Measurements from ENCODE around the gene PRDM5.

PRDM5 gene

GRCh38 chr4:120821977-120822376 lies 100.5 kb downstream of the PRDM5 start:
- in situ Hi-C loops (cut with MboI; ENCODE audit: low sequenced_read_pairs) = no loop called here

- in situ Hi-C loops (cut with MboI; ENCODE audit: low sequenced_read_pairs) = no loop called here
Observed at GRCh38 chr4:120821029-120821428, 101.5 kb downstream of the PRDM5 start.

GRCh38 chr4:120819805-120820437 lies 102.6 kb downstream of the PRDM5 start:
- in situ Hi-C loops (cut with MboI; ENCODE audit: low sequenced_read_pairs) = no loop called here

- in situ Hi-C loops (cut with MboI; ENCODE audit: low sequenced_read_pairs) = no loop called here
Observed at GRCh38 chr4:120816296-120816965, 106.1 kb downstream of the PRDM5 start.

- in situ Hi-C loops (cut with MboI; ENCODE audit: low sequenced_read_pairs) = no loop called here
Observed at GRCh38 chr4:120815361-120815760, 107.2 kb downstream of the PRDM5 start.

GRCh38 chr4:120814886-120815285 lies 107.6 kb downstream of the PRDM5 start:
- in situ Hi-C loops (cut with MboI; ENCODE audit: low sequenced_read_pairs) = no loop called here

GRCh38 chr4:120812216-120812615 lies 110.3 kb downstream of the PRDM5 start:
- in situ Hi-C loops (cut with MboI; ENCODE audit: low sequenced_read_pairs) = no loop called here

GRCh38 chr4:120809518-120809917 lies 113.0 kb downstream of the PRDM5 start:
- in situ Hi-C loops (cut with MboI; ENCODE audit: low sequenced_read_pairs) = no loop called here

- in situ Hi-C loops (cut with MboI; ENCODE audit: low sequenced_read_pairs) = no loop called here
Observed at GRCh38 chr4:120808475-120809141, 113.9 kb downstream of the PRDM5 start.

GRCh38 chr4:120801137-120801758 lies 121.3 kb downstream of the PRDM5 start:
- in situ Hi-C loops (cut with MboI; ENCODE audit: low sequenced_read_pairs) = no loop called here

GRCh38 chr4:120798570-120798969 lies 124.0 kb downstream of the PRDM5 start:
- in situ Hi-C loops (cut with MboI; ENCODE audit: low sequenced_read_pairs) = no loop called here

- in situ Hi-C loops (cut with MboI; ENCODE audit: low sequenced_read_pairs) = no loop called here
Observed at GRCh38 chr4:120796271-120796670, 126.3 kb downstream of the PRDM5 start.

- in situ Hi-C loops (cut with MboI; ENCODE audit: low sequenced_read_pairs) = no loop called here
Observed at GRCh38 chr4:120785202-120785601, 137.3 kb downstream of the PRDM5 start.

GRCh38 chr4:120777459-120777858 lies 145.1 kb downstream of the PRDM5 start:
- in situ Hi-C loops (cut with MboI; ENCODE audit: low sequenced_read_pairs) = no loop called here

- in situ Hi-C loops (cut with MboI; ENCODE audit: low sequenced_read_pairs) = no loop called here
Observed at GRCh38 chr4:120775431-120775830, 147.1 kb downstream of the PRDM5 start.

- in situ Hi-C loops (cut with MboI; ENCODE audit: low sequenced_read_pairs) = no loop called here
Observed at GRCh38 chr4:120773641-120774040, 148.9 kb downstream of the PRDM5 start.

GRCh38 chr4:120771907-120772306 lies 150.6 kb downstream of the PRDM5 start:
- in situ Hi-C loops (cut with MboI; ENCODE audit: low sequenced_read_pairs) = no loop called here

GRCh38 chr4:120770897-120771296 lies 151.6 kb downstream of the PRDM5 start:
- in situ Hi-C loops (cut with MboI; ENCODE audit: low sequenced_read_pairs) = no loop called here

GRCh38 chr4:120769227-120769626 lies 153.3 kb downstream of the PRDM5 start:
- in situ Hi-C loops (cut with MboI; ENCODE audit: low sequenced_read_pairs) = no loop called here

- in situ Hi-C loops (cut with MboI; ENCODE audit: low sequenced_read_pairs) = no loop called here
Observed at GRCh38 chr4:120765260-120765680, 157.3 kb downstream of the PRDM5 start.

- in situ Hi-C loops (cut with MboI; ENCODE audit: low sequenced_read_pairs) = no loop called here
Observed at GRCh38 chr4:120763650-120764049, 158.9 kb downstream of the PRDM5 start.

GRCh38 chr4:120761070-120761469 lies 161.5 kb downstream of the PRDM5 start:
- in situ Hi-C loops (cut with MboI; ENCODE audit: low sequenced_read_pairs) = no loop called here

Measured in HL-60/S4 treated with retinoic acid at 250 ng/mL for 4 days and 3 days (cell line).